GM19463 (cell line): ENCODE measurements around the gene CA10.

Experiments used
- ATAC-seq: cut with Tn5 transposase; IDR thresholded peaks from one replicate; pipeline ENCODE4 v1.9.1; 2021; ENCODE audit warnings: mild to moderate bottlenecking, moderate library complexity; ENCODE audit not compliant: unreplicated experiment

Gene CA10

DNA sequence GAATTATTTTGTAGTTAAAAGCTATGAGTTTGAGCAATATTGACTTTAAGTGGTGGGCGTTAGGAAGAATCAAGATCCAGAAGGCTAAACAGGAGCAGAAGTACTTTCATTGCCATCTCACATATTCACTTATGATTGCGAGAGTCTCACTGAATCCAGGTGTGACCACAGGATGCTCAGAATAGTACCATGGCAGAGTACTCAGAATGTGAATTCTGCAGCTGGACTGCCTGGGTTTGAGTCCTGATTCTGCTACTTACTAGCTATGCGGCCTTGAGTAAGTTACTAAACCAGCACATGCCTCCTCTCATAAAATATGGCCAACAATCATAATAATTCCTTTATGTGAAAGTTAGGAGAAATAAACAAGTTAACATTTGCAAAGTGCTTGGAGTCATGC lies 109.5 kb downstream of the CA10 start:
- no peak for ATAC-seq

DNA sequence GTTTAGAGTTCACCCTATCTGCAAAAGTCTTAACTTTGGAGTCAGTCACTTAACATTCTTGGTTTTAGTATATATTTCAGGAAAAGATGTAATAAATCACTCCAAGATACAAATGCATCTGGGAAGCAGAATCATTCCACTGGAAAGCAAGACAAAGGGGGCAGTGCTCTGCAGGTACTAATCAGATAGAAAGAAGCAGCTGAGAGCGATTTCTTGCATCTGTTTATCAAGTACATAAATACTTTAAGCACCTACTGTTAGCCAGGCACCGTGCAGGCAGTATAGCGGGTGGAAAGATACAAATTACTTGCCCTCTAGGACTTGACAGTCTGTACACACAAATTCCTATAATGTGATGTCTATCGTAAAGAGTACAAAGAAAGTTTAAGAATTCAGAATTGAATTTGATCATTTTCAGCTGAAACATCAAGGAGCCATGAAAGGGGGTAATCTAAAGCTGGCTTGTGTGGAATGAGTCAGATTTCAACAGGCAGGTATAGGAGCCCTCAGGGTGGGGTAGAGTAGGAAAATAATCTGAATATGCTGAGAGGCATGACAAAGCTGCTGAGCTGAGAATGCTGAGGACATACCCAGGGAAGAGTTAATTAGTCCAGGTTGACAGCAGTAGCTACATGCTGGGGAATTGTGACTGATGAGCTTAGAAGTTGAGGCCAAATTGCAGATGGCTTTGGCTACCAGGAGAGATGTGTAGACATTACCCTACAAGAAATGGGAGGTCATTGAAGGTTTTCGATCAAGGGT lies 110.2 kb downstream of the CA10 start:
- ATAC-seq = no peak

DNA sequence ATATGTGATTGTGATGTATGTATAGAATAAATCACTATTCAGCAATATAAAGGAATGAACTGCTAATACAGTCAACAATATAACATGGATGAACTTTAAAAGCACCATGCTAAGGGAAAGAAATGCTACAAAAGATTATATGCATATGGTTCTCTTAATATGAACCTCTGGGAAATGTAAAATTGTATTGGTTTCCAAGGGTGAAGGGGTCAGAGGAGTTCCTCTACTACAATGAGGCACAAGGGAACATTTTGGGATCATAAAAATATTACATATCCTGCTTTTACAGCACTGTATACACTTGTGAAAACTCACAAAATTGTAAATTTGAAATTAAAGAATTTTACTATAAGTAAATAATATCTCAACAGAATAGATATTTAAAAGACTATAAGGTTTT lies 111.4 kb downstream of the CA10 start:
- no peak for ATAC-seq

DNA sequence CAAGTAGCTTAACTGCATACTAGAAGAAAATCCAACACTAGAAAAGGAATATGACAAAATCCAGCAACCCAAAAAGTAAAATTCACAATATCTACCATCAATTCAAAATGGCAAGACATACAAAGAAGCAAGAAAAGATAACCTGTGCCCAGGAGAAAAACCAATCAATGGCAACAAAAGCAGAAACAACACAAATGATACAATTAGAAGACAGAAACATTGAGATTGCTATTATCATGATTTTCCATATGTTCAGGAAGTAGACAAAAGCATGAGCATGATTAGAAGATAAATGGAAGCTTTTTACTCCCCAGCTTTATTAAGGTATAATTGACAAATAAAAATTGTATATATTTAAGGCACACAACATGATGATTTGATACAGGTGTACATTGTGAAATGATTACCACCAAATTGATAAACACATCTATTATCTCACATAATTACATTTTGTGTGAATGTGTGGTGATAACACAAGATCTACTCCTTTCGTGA lies 117.3 kb downstream of the CA10 start:
- no peak for ATAC-seq

DNA sequence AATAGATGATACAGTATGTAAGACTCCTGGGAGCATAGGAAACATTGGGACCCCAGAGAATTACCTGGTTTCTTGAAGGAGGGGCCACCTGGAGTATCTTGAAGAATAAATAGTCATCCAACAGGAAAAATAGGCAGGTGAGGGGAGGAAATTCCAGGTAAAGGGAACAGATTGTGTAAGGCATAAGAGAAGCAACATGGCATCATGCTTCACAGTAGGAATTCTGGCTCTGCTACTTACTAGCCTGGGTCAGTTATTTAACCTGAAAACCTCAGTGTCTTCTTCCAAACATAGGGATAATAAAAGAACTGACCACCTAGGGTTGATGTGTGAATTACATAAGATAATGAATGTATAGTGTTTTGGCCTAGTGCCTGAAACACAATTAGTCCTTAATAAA lies 122.1 kb downstream of the CA10 start:
- ATAC-seq = no peak

DNA sequence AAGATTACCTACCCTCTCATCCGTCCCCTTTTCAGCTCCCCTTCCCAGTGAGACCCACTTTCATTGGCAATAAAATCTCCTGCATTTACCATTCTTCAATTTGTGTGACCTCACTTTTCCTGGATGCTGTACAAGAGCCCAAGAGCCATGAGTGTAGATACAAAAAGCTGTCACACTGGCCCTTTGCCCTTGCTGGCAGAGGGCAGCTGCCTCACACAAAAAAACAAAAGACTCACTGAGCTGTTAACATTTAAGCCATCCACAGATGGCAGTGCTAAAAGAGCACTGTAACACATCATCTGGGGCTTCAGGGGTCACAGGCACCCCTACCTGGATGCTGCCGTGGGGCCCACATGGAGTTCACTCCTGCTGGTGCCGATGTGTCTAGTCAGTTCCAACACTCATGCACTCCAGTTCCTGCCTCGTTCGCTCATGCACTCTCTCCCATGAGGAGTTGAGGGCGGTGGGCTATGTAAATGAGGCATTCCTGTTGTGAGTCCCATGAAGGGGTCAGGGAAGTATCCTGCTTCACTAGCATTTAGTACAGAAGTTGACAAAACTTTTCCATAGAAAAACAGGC lies 123.1 kb downstream of the CA10 start:
- ATAC-seq = no peak

DNA sequence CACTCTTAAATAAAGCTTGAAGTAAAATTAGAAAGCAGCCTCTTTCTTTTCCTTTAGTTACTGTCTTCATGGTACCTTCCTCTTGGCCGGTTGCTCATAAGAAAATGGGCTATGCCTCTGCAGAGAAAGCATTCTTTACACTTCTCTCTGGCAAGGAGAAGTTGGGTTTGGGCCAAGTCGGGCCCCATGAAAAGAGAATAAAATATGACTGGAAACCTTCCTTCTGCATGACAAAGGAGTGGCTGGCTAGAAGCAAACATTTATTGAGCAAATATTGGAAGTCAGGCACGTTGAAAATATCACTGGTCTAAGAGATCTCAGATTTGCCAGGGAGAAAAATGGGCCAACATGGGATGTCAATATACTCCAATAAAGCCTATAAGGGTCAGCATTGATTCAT lies 126.1 kb downstream of the CA10 start:
- no peak for ATAC-seq

DNA sequence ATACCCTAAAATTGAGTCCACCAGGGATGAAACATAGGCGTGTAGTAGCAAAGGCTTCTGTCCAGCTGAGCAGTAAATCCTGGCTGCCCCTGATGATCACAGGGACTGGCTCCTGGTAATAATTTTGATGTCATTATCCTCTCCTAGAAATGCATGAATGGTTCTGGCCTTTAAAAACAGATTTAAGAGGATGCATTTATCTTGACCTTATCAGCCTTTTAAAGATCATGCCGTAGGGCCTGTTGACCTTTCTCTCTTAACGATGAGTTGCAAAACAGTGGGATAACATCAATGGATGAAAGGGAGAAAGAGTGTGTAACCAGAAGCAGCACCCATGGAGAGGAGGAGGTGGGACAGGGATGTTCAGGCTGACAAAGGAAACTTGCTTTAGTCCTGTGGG lies 128.5 kb downstream of the CA10 start:
- ATAC-seq = no peak

DNA sequence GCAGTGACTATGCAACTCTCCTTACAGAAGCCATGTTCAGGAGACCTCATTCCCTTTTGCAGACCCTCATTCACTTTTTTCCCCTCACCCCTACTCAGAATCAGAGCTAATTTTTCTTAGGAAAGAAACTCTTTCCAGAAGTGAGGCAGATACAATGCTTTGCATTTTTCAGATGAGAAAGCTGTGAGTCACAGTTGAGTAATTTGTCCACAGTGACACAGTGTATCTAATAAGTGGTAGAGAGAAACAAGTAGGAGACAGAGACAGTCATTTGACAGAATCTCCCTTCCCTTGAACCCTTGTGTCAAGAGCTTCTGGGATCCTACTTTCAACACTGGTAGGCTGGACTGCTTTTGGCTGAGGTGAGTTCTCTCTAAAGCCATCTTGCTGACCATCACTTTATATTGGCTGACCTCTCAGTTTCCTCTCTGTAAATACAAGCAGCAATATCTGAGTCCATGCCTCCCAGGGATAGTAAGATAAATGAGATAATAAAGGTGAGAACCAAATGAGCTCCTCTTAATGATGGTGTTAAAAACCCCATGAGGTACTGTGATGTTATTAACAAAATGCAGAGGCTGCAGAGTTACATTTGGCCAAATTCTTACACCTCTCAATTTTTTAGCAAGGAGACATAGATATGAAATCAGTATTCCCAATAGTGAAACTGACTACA lies 130.8 kb downstream of the CA10 start:
- ATAC-seq = no peak

DNA sequence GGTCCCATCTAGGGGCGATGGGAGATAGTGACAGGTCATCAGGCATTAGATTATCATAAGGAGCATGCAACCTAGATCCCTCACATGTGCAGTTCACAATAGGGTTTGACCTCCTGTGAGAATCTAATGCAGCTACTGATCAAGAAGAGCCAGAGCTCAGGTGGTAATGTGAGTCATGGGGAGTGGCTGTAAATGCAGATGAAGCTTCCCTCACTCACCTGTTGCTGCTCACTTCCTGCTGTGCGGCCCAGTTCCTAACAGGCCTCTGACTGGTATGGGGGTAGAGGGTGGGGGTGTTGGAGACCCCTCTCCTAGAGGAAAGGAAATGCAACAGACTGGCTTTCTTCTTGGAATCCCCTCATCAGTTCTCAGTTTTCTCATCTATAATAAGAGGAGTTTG lies 131.4 kb downstream of the CA10 start:
- ATAC-seq = no peak

DNA sequence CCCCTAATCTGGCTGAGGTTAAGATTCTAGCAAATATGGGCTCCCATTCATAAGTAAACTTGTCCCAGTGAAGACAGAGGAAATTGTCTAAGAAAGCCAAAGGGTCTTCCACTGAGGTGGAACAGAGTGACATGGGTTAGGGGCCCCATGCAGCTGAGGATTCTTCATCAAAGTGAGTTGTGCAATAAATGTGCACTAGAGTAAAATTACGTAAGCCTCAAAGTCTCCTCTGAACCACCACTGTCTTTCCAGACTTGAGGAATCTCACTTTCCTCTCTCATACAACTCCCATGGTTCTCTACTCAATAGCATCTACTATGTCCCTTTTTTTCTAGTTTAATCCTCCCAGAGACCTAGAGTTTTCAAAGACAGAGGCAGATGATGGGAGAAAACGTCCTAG lies 132.4 kb downstream of the CA10 start:
- ATAC-seq = no peak

DNA sequence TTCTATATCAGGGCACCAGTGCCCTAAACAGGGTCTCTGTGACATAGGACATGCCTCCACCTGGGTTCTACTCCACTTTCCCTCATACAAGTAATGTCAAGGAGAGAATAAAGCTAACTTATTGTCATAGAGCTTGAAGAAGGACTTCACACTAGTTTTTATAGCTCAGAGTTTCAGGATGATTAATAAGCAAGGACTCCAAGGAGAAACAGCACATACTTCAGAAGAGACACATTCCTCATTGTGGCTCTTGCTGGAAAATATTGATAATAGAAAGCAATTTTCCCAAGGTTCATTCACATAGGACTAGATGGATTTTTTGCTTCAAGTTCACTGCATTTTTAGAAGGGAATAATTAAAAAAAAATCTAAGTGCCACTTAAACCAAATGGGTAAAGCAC lies 133.3 kb downstream of the CA10 start:
- no peak for ATAC-seq

DNA sequence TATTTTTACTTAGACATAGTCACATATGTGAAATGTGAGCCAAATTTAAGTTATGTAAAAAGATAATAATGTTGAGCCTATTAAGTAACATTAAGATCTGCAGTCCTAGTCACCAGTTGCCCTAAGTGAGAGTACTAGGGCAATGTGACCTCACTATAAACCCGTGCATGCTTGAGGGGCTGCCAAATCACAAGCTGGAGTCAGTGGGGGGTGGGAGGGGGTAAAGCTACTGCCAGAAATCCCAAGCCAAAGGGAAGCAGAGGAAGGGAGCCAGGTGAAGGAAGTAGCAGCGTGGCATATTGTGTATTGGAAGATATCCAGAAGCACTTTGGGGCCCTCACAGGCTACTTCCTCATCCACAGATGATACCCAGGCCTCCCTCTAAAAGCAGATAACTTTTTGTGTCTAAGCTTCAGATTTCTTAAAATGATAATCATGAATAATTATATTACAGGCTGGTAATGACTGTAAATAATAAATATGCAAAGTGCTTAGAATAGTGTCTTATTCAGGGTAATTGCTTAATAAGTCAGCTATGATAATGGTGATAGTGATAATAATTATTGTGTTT lies 134.1 kb downstream of the CA10 start:
- ATAC-seq = no peak

DNA sequence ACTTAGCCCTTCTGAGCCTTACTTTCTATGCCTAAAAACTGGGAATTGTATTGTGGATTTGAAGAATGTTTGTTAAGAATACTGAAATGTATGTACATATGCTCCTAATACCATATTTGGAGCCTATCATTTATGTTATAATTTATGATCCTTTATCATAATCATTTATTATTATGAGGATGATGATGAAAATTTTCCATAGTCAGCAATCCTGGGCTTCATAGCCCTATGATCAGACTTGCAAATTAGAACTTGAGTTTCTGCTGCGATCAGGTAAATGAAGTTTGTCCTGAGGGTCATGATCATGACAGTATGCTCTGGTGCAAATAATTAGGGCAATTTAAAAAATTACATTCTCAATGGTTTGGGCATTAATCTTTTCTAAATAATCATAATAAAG lies 147.4 kb downstream of the CA10 start:
- no peak for ATAC-seq

DNA sequence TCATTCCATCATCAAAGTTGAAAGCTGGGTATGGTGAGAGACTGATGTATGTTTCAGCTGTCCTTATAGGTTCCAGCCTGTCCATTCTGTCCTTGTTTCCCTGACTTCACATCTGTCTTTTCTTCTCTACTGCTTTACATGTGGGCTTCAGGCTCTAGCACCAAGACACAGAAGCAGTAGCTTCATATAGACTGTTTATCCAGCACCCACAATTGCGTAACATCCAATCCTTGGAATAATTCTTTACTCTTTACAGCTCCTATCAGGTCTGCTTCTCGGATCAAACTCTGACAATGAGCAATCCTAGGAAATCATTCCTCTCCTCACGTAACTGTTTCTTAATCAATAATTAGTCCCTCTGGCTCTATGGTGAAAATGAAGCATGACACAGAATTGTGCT lies 158.9 kb downstream of the CA10 start:
- ATAC-seq = no peak

DNA sequence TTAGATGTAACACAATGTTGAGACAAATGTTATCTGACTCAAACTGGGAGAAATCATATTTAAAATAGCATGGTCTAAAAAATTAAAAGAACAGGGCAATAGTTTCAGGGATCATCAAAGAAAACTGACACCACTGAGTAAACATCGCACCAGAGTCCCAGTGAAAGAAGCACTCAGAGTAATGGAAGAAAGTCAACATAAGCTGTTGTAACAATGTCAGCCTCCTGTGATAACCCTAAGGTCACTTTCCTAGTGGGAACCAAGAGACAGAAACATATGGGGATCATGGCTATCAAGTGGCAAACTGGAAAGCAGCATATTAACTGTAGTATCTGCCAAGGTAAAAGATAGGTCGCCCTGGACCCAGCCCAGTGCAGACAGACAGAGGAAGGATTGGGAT lies 160.8 kb downstream of the CA10 start:
- no peak for ATAC-seq

DNA sequence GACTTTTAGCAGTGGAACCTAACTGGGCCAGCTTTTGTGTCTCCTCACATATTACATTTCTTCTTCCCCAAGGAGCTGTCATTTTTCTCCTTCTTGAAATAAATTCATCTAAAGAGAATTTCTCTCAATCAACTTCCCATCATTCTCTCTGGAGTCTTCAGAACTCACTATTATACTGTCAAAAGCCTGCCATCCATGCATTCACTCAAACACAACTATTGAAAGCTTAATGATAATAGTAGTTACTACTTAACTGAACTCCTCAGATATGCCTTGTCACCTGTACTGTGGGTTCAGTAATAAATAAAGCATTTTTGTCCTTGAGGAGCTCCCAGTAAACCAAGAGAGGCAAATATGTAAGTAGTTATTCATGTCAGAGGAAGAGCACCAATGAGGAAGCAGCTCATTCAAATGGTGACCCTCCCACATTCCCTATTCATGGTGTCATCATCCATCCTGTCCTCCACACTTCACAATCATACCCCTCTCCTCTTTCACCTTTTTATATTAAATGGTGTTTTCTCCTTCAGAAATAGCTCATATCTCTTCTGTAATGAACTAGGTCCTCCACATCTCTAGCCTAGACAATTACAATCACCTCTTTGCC lies 162.6 kb downstream of the CA10 start:
- no peak for ATAC-seq

DNA sequence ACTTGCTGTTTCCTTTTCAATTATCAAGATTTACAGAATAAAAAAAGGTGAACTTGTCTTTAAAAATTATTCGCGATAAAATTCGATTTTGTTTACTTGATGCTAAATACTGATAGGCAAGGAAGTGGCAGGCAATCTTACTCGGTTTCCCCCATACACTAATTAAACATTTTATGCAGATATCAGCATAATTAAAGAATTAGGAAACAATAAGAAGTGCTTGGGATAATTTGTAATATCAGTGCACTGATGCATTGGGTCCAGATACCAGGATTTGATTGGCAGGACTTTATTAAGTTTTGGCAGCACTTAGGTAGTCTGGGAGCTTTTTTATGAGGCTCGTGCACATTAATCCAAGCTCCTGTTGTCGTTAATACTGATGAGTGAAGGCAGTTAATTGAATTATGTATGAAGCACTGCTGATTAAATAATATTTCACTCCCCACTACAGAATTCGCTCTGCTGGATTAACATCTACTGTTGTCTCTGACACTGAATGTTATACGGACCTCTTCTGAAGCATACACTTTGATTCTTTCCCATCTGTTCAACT lies 165.6 kb downstream of the CA10 start:
- ATAC-seq = no peak

DNA sequence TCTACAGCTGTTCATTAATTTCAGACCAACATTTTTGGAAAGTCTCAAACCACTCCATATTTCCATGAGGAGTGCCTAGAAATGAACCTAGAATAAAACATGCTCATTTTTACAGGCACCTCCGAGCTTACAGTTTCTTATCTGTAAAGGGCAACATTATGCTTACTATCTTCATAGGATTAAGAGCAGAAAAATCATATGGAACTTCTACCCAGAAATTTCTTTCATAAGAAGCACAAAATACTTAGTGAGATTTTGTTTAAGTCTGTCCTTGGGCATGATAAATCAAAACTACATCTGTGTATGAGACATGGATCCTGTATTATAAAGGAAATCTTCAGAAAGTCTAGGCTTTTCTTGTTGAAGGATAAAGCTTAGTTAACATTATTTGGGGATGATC lies 187.4 kb downstream of the CA10 start:
- ATAC-seq = no peak

DNA sequence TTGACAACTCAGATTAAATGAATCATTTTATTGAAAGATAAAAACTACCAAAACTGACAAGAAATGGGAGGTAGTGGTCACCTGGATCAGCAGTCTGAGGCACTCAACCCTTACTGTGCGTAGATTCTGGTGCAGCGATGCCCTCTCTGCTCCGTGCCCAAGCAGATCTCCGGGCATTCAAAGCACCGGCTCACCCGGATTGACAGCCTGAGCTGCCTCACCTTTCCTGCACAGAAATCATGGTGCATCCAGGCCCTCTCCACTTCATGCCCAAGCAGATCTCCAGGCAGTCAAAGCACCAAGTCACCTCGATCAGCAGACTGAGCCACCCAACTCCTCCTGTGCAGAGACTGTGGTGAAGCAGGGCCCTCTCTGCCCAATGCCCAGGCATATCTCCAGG lies 196.8 kb downstream of the CA10 start:
- ATAC-seq = no peak

DNA sequence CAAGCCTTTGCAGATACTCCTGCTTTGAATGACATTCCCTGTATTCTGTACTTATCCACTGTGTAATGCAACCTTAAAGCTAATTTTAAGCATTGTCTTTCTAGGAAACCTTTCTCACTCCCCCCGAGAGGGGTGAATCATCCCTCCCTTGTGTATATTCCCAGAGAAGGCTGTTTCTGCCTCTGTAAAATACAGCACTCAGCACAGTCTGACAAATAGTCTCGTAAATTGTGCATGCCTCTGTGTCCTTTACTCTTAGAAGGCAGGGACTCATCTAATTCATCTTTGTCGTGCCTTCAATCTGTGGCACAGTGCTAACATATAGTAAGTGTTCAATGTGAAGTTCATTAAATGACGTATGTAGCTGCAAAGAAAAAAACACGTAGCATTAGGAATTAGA lies 200.7 kb downstream of the CA10 start:
- ATAC-seq = no peak
